Measurements from ENCODE around the gene LOXHD1.

- TF ChIP-seq CTCF (IDR thresholded peaks at IDR 0.05) (no peak), POLR2A (IDR thresholded peaks at IDR 0.05) (no peak), POLR2AphosphoS5 (IDR thresholded peaks at IDR 0.05) (no peak), EP300 (IDR thresholded peaks at IDR 0.05) (no peak)
These were observed 26.2 kb upstream of the LOXHD1 start for GRCh38 chr18:46683252-46683651.
